A673 (cell line): ENCODE data around the gene ZDHHC19.

Experiments used
- EZH2 ChIP-seq: fragments of 200-600 bp; sonication (generic); IDR thresholded peaks from 2 replicates; pipeline ENCODE4 v1.6.1; 2017; ENCODE audit warnings: borderline replicate concordance, low read depth, mild to moderate bottlenecking, mixed read lengths, antibody characterized with exemption, low read length; ENCODE audit not compliant: poor library complexity, severe bottlenecking
- TF ChIP-seq, protein P1 (sequence below): fragments of 300-800, 200-600 bp; sonication (generic); conservative IDR thresholded peaks from 2 replicates; pipeline ENCODE4 v1.5.1; 2017; ENCODE audit warnings: low read depth, mild to moderate bottlenecking, antibody characterized with exemption, low read length, moderate library complexity, mixed read lengths

DNA sequence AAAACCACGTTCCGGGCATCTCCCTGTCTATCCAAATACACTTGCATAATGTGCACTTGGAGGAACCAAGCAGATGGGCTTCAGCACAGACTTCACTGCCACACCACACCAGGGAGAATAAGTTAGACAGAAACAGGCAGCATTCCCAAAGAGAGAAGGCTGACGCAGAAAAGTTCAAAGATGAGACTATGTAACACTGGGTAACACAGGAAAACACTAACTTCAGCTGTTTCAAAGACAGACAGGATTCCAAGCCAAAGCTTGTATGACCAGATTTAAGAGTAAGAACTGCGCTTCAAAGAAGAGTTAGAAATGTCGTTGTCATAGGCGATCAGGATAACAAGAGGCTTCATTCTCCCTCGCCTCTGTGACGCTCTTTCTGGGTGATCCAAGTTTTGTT lies 25.0 kb upstream of the ZDHHC19 start:
- TF ChIP-seq, protein P1, sequence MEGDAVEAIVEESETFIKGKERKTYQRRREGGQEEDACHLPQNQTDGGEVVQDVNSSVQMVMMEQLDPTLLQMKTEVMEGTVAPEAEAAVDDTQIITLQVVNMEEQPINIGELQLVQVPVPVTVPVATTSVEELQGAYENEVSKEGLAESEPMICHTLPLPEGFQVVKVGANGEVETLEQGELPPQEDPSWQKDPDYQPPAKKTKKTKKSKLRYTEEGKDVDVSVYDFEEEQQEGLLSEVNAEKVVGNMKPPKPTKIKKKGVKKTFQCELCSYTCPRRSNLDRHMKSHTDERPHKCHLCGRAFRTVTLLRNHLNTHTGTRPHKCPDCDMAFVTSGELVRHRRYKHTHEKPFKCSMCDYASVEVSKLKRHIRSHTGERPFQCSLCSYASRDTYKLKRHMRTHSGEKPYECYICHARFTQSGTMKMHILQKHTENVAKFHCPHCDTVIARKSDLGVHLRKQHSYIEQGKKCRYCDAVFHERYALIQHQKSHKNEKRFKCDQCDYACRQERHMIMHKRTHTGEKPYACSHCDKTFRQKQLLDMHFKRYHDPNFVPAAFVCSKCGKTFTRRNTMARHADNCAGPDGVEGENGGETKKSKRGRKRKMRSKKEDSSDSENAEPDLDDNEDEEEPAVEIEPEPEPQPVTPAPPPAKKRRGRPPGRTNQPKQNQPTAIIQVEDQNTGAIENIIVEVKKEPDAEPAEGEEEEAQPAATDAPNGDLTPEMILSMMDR: no peak
- TF ChIP-seq EZH2: no peak
